Testis (tissue), 3 donors: ENCODE measurements around the gene EXD1. TPM values are rescaled to one million over a fixed set of nuclear protein-coding genes. Genes with fewer than 3 reads are reported as not detected.

Experiments used
- DNase-seq: peaks from one replicate; pipeline ENCODE4 v3.0.0-alpha.2; 2019
- H3K27ac ChIP-seq, 2 donors: fragments of 200-600 bp; sonication (generic); one replicate each; pipeline ENCODE4 v1.5.1; 2019
- H3K27me3 ChIP-seq: fragments of 200-600 bp; sonication (generic); one replicate; pipeline ENCODE4 v1.5.1; 2019
- H3K36me3 ChIP-seq: fragments of 200-600 bp; sonication (generic); one replicate; pipeline ENCODE4 v1.5.1; 2017; ENCODE audit warnings: low read depth; ENCODE audit errors: missing control alignments
- H3K4me1 ChIP-seq: fragments of 200-600 bp; sonication (generic); one replicate; pipeline ENCODE4 v1.5.1; 2019
- H3K4me3 ChIP-seq, 2 donors: fragments of 200-600 bp; sonication (generic); one replicate each; pipeline ENCODE4 v1.5.1; 2017 to 2019
- H3K9me3 ChIP-seq: fragments of 200-600 bp; sonication (generic); one replicate; pipeline ENCODE4 v1.5.1; 2017
- CTCF ChIP-seq, 3 experiments: fragments of 450-650 bp in 2 of 3; fragments of 200-600 bp in 1 of 3; sonication (generic) in 1 of 3; IDR thresholded peaks; one replicate each; pipeline ENCODE4 v1.5.1; 2016 to 2019; ENCODE audit warnings: antibody characterized with exemption in 3 of 3, mild to moderate bottlenecking in 2 of 3, moderate library complexity in 1 of 3
- POLR2A ChIP-seq: fragments of 450-650 bp; IDR thresholded peaks from one replicate; pipeline ENCODE4 v1.6.1; 2017; ENCODE audit warnings: antibody characterized with exemption, mild to moderate bottlenecking, moderate library complexity
- WGBS, 2 donors: methylation state at CpG; one replicate each; pipeline ENCODE4 v1.1.5; 2018; 5-methylcytosine and 5-hydroxymethylcytosine counted together
- intact Hi-C: fragments of 100-400 bp; cut with DNase I; formaldehyde crosslinking; loops from one replicate; pipeline ENCODE4 v1.15.1; 2023; ENCODE audit warnings: low total_unique reads
- polyA plus RNA-seq: library from polyadenylated mRNA; stranded (reverse); fragments of 350-450 nt; fragmentation: Illumina TruSeq; extraction: RNeasy Lipid Tissue Mini Kit (QIAGEN cat#74804); gene quantifications from one replicate; pipeline ENCODE4 v1.2.3, GENCODE V29; 2014; ENCODE audit warnings: low read depth, low replicate concordance; ENCODE audit not compliant: insufficient read depth
- total RNA-seq, 2 donors: library from RNA; depleted of rRNA; stranded (reverse); fragments of >200 nt; gene quantifications; one replicate each; pipeline ENCODE4 v1.2.3, GENCODE V29; 2016

Gene EXD1
- total and polyA plus RNA-seq, 3 donors from 2014 or later = 20.7 to 47.0 (median 42.9) TPM

- Histone ChIP-seq H3K27me3 (no peaks in the 10 kb centered on the region), H3K36me3 (no peaks in the 10 kb centered on the region), H3K4me3 (no peak overlapping the region), H3K9me3 (no peaks in the 10 kb centered on the region), H3K4me1 (no peaks in the 10 kb centered on the region), H3K27ac (no peak overlapping the region)
- DNase-seq = no peak
- intact Hi-C loops = no loop called here
- no peak for TF ChIP-seq CTCF (IDR thresholded peaks at IDR 0.05)
- TF ChIP-seq POLR2A = no peak
- WGBS, 2 donors = 55 to 66% methylated on average over 1 of the region's 1 CpG
Measured at GRCh38 chr15:41161736-41162135, 68.8 kb downstream of the EXD1 start.

DNA sequence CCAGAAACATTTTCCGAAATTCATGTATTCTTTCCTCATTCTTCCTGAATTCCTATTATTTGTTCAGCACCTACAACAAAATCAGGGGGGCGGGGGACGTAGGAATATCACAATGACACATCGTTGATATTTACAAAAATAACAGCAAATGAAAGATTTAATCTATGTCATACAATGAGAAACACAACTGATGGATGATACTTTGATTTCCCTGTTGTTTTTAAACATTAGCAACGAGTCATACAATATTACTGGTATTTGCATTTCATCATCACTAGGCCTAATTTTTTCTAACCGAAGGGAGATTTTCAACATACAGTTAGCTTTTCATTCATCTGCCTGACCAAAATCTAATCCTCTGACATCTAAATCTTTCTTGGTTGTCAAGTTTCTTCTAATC is 69.2 kb downstream of the EXD1 start:
- intact Hi-C loops = no loop called here
- H3K27ac ChIP-seq = no peak overlapping the region
- H3K36me3 ChIP-seq = no peaks in the 10 kb centered on the region
- H3K4me3 ChIP-seq = no peak overlapping the region
- no peaks in the 10 kb centered on the region for H3K9me3 ChIP-seq
- DNase-seq = no peak
- no peaks in the 10 kb centered on the region for H3K4me1 ChIP-seq
- no peak for TF ChIP-seq CTCF (IDR thresholded peaks at IDR 0.05)
- no peak for TF ChIP-seq POLR2A
- no peaks in the 10 kb centered on the region for H3K27me3 ChIP-seq
- 86 to 91% methylated on average over 6 of the region's 6 CpGs for WGBS, 2 donors

GRCh38 chr15:41160639-41161315 is 69.8 kb downstream of the EXD1 start:
- 79 to 86% methylated on average over 15 of the region's 15 CpGs for WGBS, 2 donors
- H3K36me3 ChIP-seq = no peaks in the 10 kb centered on the region
- intact Hi-C loops = no loop called here
- no peak for TF ChIP-seq CTCF (IDR thresholded peaks at IDR 0.05)
- TF ChIP-seq POLR2A = no peak
- no peaks in the 10 kb centered on the region for H3K4me1 ChIP-seq
- H3K4me3 ChIP-seq = no peak overlapping the region
- no peak overlapping the region for H3K27ac ChIP-seq
- DNase-seq = no peak
- no peaks in the 10 kb centered on the region for H3K27me3 ChIP-seq
- H3K9me3 ChIP-seq = no peaks in the 10 kb centered on the region

DNA sequence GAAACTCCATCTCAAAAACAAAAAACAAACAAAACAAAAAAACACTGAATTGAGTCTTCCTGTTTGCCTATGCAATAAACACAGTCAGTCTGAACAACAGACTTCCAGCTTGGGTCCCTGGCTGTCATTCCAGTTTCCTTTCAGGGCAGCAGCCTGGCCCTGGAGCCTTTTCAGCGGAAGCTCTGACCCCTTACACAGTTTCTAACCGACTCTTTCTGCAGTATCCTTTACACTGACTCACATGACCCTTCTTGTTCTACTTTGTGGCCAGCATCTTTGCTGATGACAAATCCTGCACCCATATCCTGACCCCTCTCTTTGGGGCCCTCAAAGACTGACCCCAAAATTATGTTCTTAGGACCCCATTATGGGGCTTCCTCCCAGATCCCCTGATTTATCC is 76.1 kb downstream of the EXD1 start:
- DNase-seq = no peak
- intact Hi-C loops = no loop called here
- TF ChIP-seq CTCF (IDR thresholded peaks at IDR 0.05) (no peak), POLR2A (no peak)
- no peak overlapping the region for H3K4me3 ChIP-seq
- no peak overlapping the region for H3K27ac ChIP-seq
- H3K27me3 ChIP-seq = no peaks in the 10 kb centered on the region
- no peaks in the 10 kb centered on the region for H3K4me1 ChIP-seq
- no peaks in the 10 kb centered on the region for H3K36me3 ChIP-seq
- 75 to 77% methylated on average over 2 of the region's 2 CpGs for WGBS, 2 donors
- H3K9me3 ChIP-seq = no peaks in the 10 kb centered on the region

DNA sequence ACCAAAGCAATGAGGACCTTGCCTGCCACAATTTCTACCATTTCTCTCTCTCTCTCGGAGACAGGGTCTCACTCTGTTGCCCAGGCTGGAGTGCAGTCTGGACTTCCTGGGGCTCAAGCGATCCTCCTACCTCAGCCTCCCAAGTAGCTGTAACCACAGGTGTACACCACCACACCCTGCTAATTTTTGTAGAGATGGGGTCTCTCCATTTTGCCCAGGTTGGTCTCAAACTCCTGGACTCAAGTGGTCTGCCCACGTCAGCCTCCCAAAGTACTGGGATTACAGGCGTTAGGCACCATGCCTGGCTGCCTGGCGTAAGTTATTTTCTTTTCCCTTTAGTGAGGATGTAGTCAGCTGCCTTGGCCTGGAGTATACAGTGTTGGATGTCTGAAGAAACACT is 76.8 kb downstream of the EXD1 start:
- no peak for DNase-seq
- no peak overlapping the region for H3K4me3 ChIP-seq
- intact Hi-C loops = no loop called here
- H3K36me3 ChIP-seq = no peaks in the 10 kb centered on the region
- H3K4me1 ChIP-seq = no peaks in the 10 kb centered on the region
- 88 to 89% methylated on average over 2 to 5 of the region's 5 CpGs for WGBS, 2 donors
- no peak overlapping the region for H3K27ac ChIP-seq
- no peaks in the 10 kb centered on the region for H3K9me3 ChIP-seq
- TF ChIP-seq POLR2A = no peak
- no peak for TF ChIP-seq CTCF (IDR thresholded peaks at IDR 0.05)
- no peaks in the 10 kb centered on the region for H3K27me3 ChIP-seq
